GM19099 (cell line): Measurements from ENCODE around the gene NFASC.

Experiments
- POLR2A ChIP-seq: IDR thresholded peaks from 3 replicates; pipeline ENCODE4 v1.6.1; 2011; ENCODE audit warnings: low read depth; ENCODE audit not compliant: insufficient read length; ENCODE audit errors: extremely low read depth

Gene NFASC

GRCh38 chr1:204900721-204901120 lies 30.1 kb downstream of the NFASC start:
- TF ChIP-seq POLR2A, result no peak

DNA sequence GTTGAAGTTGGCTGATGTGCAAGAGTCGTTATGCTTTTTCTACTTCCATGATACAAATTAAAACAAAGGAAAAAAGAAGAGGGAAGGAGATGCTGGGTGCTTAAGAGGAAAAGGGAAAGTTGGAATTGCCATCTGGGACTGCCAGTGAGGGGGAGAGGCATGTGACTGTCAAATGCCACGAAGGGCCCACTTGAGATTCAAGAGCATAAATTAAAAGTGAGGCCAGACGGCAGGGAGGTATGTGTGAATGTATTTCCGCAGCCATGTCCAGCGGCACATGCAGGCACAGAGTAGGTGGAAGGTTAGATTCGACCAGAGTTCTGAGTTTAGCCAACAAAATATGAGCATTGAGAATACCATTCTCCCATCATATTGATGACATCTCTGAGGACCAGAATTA lies 32.0 kb downstream of the NFASC start:
- TF ChIP-seq POLR2A, result no peak

DNA sequence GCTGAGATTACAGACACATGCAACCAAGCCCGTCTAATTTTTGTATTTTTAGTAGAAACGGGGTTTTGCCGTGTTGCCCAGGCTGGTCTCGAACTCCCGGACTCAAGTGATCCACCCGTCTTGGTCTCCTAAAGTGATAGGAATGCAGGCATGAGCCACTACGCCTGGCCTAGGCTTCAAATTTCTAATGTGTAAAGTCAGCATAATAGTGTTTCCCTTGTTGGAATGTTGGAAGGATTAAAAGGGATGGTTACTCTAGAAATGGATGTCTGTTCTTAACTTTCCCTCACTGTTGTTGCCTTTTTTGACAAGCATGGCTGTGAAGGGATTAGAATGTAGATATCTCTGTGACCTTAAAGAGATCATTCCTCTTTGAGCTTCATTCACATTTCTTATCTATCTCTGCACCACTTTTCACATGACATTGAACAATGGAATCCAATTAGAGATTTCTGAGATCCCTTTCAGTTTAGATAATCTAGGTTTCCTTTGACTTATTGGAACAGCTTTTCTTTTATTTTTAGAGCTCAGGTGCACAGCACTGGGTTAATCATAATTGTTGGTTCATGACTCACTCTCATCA lies 33.7 kb downstream of the NFASC start:
- no peak for TF ChIP-seq POLR2A

DNA sequence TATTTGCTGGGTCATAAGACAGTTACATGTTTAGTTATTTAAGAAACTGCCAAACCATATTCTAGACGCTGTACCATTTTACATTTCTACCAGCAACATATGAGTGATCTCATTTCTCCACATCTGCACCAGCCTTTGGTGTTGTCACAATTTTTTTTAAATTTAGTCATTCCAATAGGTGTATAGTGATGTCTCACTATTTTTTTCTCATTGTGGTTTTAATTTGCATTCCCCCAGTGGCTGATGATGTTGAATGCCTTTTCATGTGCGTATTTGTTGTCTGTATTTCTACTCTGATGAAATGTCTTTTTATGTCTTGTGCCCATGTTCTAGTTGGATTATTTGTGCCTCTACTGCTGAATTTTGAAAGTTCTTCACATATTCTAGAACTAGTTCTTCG lies 38.4 kb downstream of the NFASC start:
- TF ChIP-seq POLR2A, result no peak

DNA sequence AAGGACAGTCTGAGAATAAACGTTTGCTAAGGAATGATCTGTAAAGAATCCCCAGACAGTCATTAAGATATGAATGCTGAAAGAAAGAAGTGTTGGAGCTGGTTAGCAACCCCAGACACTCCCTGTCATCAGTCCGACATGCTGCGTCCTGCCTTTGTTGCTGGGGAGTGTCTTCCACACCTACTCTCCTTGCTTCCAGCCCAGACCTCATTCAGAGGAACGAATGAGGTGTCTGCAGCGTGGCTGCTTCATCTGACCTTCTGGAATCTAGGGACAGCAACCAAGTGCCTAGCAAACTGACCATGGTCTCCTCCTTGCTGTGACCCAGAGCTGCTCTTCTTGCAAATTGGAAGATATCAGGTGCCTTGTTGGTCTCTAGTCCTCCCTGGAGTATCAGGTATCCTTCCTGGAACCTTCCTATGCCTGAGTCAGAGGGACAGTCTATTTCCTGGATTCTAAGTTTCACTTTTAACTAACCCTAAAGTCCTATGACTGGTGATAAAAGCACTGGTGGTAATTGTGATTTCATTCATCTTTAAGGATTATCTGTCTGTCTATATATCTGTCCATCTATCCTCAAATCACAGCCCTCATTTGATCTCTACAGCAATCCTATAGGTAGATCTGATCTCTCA lies 45.3 kb downstream of the NFASC start:
- no peak for TF ChIP-seq POLR2A

DNA sequence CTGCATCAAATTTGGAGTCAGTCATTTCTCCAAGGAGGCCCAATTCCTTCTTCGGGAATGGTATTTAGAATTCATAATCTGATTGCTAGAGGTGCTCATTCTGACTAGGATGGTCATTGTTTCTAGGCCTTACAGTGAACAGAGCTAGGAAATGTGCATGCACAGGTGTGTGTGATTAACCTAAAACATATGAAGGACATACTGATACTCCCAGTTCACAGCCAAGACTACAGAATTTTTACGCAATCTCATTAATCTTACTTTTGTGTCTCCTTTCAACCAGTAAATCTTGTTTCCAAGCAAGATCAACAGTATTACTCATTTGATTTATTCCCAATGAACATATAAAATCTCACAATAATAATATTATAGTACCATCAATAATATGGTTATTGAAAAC lies 47.1 kb downstream of the NFASC start:
- no peak for TF ChIP-seq POLR2A

DNA sequence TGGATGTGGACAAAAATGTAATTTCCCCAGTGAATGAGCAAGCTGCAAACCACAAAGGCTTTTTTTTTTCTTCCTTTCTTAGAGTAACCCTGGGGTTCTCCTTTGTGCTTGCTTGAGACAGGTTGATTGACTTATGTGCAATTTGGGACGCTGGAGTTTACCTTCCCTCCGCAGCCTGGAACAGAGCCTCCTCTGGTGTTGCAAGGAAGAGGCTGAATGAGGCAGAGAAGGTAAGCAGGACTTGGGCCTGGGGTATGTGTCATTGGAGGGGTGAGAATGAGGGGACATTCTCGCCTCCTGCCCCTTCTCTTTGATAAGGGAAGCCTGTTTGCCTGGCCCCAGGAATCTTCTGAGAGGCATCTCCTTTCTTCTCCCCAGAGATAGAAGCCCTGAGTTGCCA lies 49.8 kb downstream of the NFASC start:
- no peak for TF ChIP-seq POLR2A

DNA sequence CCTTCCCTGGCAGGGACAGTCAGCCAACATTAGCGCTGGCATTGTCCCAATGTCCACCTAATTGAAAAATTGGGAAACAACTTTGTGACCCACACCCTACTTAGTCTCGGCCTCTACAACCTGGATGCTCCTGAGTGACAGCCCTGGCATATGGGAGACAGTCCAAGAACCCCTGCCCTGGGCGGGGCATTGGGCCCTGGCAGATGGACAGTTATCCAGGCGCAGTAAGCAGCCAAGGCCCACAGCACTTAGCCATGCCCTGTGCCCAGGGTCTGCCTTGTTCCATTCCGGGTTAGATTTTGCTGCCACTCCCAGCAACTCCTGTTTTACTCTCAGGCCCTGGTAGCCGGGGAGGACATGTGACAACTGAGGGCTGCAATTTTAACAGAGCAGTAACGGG lies 50.3 kb downstream of the NFASC start:
- TF ChIP-seq POLR2A, result no peak

DNA sequence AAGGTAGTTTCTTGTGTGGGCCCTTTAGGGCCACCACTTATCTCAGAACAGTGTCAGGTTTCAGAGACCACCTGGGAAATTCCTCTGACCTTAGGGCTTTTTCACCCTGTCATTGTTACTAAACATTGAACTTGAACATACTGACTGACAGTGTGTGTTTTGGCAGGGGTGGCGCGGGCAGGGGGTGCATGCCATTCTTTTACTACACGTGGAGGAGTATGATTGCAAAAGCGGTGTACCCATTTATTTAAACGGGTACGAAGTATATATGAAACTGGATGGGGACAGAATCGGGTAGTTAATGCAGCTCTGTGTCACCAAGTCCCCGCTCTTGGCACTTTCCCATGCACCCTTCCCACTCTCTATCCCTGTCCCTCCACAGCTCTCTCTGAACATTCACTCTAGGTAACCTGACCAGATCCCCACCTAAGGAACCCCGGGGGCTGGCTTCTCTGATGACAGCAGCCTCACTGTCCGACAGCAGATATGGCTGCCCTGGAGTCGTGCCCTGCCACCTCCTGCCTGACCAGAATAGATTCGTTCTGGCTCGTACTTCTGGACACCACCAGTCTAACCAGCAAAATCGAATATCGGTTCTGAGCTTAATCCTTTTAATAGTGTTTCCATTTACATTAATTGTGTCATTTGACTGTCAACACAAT lies 51.3 kb downstream of the NFASC start:
- no peak for TF ChIP-seq POLR2A

DNA sequence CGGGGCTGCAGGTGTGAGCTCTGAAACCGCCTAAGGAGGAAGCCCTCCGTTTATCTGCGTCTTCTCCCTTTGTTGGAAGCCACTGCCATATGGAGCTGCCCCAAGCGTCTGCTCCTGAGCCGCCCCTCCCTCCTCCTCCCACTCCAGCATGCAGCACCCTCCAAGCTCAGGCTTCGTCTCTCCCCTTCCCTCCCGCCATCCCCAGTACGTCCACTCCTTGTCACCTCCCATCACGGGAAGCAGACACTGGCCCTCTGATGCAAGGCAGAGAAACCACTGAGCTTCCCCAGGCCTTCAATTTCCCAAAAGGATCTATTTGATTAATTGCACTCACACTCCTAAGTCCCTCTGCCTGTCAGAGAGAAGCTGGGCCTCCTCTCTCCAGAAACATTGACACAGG lies 52.5 kb downstream of the NFASC start:
- TF ChIP-seq POLR2A, result no peak

- TF ChIP-seq POLR2A, result no peak
These were observed 53.0 kb downstream of the NFASC start for GRCh38 chr1:204923626-204924012.

DNA sequence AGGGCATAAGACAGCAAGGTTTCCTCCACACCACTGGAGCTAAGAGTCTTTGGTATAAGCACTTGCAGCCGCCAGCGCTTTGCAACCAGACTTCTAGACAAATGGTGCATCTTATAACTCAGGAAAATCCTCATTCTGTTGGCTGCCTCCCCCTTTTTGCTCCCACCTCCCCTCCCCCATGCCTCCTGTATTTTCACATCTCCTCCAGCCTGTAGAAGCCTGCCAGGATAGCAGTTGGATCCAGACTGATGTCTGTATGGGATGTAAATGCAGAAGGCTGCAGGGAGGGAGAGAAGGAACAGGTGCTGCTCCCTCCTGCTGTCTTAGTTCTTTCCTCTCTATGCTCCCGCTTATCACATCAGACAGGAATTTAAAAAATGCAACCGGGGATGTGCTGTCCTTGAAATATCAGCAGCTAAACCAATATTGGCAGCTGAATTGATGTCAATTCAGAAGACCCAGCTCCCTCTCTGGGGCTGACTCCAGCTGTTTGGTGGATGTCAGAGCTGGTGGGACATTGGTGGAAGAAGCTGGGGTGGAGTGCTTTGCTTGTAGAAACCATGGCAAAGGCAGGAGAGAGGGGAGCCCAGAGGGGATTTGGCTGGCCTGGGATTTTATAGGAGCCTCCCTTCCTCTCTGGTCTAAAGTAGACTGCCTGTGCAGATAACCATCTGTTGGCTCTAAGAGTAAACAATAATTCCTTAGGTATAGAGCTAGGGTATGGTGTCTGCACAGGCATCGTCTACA lies 53.5 kb downstream of the NFASC start:
- TF ChIP-seq POLR2A, result no peak

- no peak for TF ChIP-seq POLR2A
These were observed 55.0 kb downstream of the NFASC start for GRCh38 chr1:204925701-204926100.

DNA sequence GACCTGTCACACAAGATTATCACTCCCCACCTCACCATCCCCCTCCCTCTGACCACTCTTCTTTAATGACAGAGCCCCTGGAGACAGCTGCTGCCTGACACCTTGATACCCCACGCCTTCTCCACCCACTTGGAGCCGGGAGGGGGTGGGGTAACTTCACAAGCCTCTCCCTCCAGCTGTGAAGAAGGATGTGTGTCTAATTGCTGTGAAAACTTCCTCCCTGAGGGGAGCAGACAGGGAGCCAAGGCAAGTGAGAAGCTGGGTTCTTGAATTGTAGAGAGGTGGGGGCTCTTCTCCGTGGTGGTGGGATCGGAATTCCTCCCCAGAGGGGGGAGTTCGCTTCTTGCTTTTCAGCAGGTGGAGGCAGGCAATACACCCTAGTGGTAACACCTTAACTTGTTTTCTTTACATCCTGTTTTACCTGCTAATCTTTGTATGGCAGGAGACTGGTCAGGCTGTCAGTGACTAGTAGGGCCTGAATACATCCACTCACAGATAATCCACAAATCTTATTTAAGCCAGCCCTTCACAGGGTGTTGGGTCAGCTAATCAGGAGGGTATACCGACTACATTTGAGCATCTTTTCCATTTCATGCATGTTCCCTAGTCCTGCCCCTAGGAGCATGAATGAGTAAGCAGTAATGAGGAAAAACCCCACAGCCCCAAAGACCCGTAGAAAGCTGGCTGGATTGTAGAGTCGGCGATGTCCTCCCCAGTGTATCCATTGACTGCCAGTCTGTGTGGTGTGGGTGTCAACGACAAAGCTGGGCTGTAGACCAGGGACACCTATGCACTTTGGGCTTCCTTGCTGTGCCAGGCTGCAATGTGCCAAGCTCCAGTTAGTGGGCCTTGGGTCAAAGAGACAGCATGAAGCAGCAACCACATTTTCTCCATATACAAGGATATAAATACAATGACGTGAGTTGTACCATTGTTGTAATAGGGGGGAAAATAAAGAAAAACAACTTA lies 57.3 kb downstream of the NFASC start:
- TF ChIP-seq POLR2A, result no peak
